ENCODE data around the gene GNA12. TPM values are rescaled to one million over a fixed set of nuclear protein-coding genes. Genes with fewer than 3 reads are reported as not detected.
"Not testable (repeated sequence)": the region's sequence is repeated elsewhere in the genome, so short reads cannot be mapped to it uniquely, and the experiment has no call there.

The GNA12 gene
- polyA plus RNA-seq, 1 donor (not counting 4 experiments of a cell fraction or from before 2014, with no cell fraction given), result 35.5 TPM

GRCh38 chr7:2692543-2692942 lies 151.6 kb downstream of the GNA12 start:
- no peak for TF ChIP-seq EZH2 (IDR thresholded peaks at IDR 0.05; ENCODE audit: low read length)
- no peak for TF ChIP-seq CTCF (optimal IDR thresholded peaks at IDR 0.05 in 1 of 3, IDR thresholded peaks at IDR 0.05 in 1 of 3, conservative IDR thresholded peaks at IDR 0.05 in 1 of 3; ENCODE audit: extremely low read depth in 1 of 3, insufficient read depth in 2 of 3, low read length in 3 of 3)

GRCh38 chr7:2691932-2692439 lies 152.1 kb downstream of the GNA12 start:
- H3K9me1 ChIP-seq (ENCODE audit: control insufficient read depth, extremely low read depth, insufficient read depth, low read length); H3K4me3 ChIP-seq (ENCODE audit: control insufficient read depth in 2 of 3, extremely low read depth in 1 of 3, insufficient read depth in 2 of 3, low read depth in 1 of 3, low read length in 3 of 3); H3K9ac ChIP-seq (ENCODE audit: control insufficient read depth, extremely low read depth, insufficient read depth, low read length); H2AFZ ChIP-seq (ENCODE audit: control insufficient read depth, low read length); H3K36me3 ChIP-seq (ENCODE audit: control insufficient read depth in 2 of 2, extremely low read depth in 1 of 2, insufficient read depth in 2 of 2, low read length in 2 of 2); H4K20me1 ChIP-seq (ENCODE audit: control insufficient read depth, extremely low read depth, insufficient read depth, low read length); dilution Hi-C loops (cut with MboI; ENCODE audit: extremely low pct_ligation_motif_present, low sequenced_read_pairs); DNase-seq (ENCODE audit: low read depth, low spot score); H3K4me2 ChIP-seq (ENCODE audit: control insufficient read depth, extremely low read depth, insufficient read depth, low read depth, low read length); H3K9me3 ChIP-seq (ENCODE audit: control insufficient read depth, low read depth, low read length); H3K27ac ChIP-seq (ENCODE audit: control insufficient read depth, insufficient read depth, low read length); H3K4me1 ChIP-seq (ENCODE audit: control insufficient read depth, extremely low read depth, insufficient read depth, low read length); H3K79me2 ChIP-seq (ENCODE audit: control insufficient read depth, insufficient read depth, low read length); FAIRE-seq: not testable (repeated sequence)
- H3K27me3 ChIP-seq (ENCODE audit: control insufficient read depth, extremely low read depth, insufficient read depth, low read length), result peaks cover 34% of the 10 kb centered on the region

More at GRCh38 chr7:2692543-2692942, 151.6 kb downstream of the GNA12 start:
- peaks cover 29% of the 10 kb centered on the region for H3K27me3 ChIP-seq (ENCODE audit: control insufficient read depth, extremely low read depth, insufficient read depth, low read length)
- no peak overlapping the region for H3K4me3 ChIP-seq (ENCODE audit: control insufficient read depth in 2 of 3, extremely low read depth in 1 of 3, insufficient read depth in 2 of 3, low read depth in 1 of 3, low read length in 3 of 3)
- no peak for DNase-seq (ENCODE audit: low read depth, low spot score)
- H3K4me2 ChIP-seq (ENCODE audit: control insufficient read depth, extremely low read depth, insufficient read depth, low read depth, low read length), result no peak overlapping the region
- no peaks in the 10 kb centered on the region for H3K79me2 ChIP-seq (ENCODE audit: control insufficient read depth, insufficient read depth, low read length)
- H3K36me3 ChIP-seq (ENCODE audit: control insufficient read depth in 2 of 2, extremely low read depth in 1 of 2, insufficient read depth in 2 of 2, low read length in 2 of 2), result no peaks in the 10 kb centered on the region
- H3K27ac ChIP-seq (ENCODE audit: control insufficient read depth, insufficient read depth, low read length), result no peak overlapping the region
- H4K20me1 ChIP-seq (ENCODE audit: control insufficient read depth, extremely low read depth, insufficient read depth, low read length), result no peaks in the 10 kb centered on the region
- no peak for FAIRE-seq
- H3K4me1 ChIP-seq (ENCODE audit: control insufficient read depth, extremely low read depth, insufficient read depth, low read length), result peaks cover 6% of the 10 kb centered on the region
- dilution Hi-C loops (cut with MboI; ENCODE audit: extremely low pct_ligation_motif_present, low sequenced_read_pairs), result no loop called here
- no peak overlapping the region for H2AFZ ChIP-seq (ENCODE audit: control insufficient read depth, low read length)
- H3K9ac ChIP-seq (ENCODE audit: control insufficient read depth, extremely low read depth, insufficient read depth, low read length), result no peak overlapping the region
- H3K9me3 ChIP-seq (ENCODE audit: control insufficient read depth, low read depth, low read length), result no peaks in the 10 kb centered on the region
- no peaks in the 10 kb centered on the region for H3K9me1 ChIP-seq (ENCODE audit: control insufficient read depth, extremely low read depth, insufficient read depth, low read length)

All from keratinocyte (primary cell).